Upper lobe of left lung (tissue), 6 donors: ENCODE results near the gene MARK4. TPM values are rescaled to one million over a fixed set of nuclear protein-coding genes. Genes with fewer than 3 reads are reported as not detected.

Experiments
- ATAC-seq, 2 donors: fragments of 200-7000 bp; cut with Tn5 transposase; one replicate each; pipeline ENCODE4 v1.9.1; 2022; ENCODE audit warnings: mild to moderate bottlenecking in 2 of 2, moderate library complexity in 2 of 2; ENCODE audit not compliant: low FRiP score in 2 of 2
- DNase-seq, 2 donors: peaks; one replicate each; pipeline ENCODE4 v3.0.0-alpha.2; 2019 to 2020
- H3K27ac ChIP-seq, 4 donors: fragments of 200-600 bp; sonication (generic); one replicate each; pipeline ENCODE4 v1.5.1; 2016 to 2019
- H3K27me3 ChIP-seq, 4 donors: fragments of 200-600 bp; sonication (generic); one replicate each; pipeline ENCODE4 v1.5.1; 2017 to 2019
- H3K36me3 ChIP-seq, 4 donors: fragments of 200-600 bp; sonication (generic); one replicate each; pipeline ENCODE4 v1.5.1; 2016 to 2019
- H3K4me1 ChIP-seq, 4 donors: fragments of 200-600 bp; sonication (generic); one replicate each; pipeline ENCODE4 v1.5.1; 2018 to 2019
- H3K4me3 ChIP-seq, 4 donors: fragments of 200-600 bp; sonication (generic); one replicate each; pipeline ENCODE4 v1.5.1; 2017 to 2019; ENCODE audit warnings: mild to moderate bottlenecking in 2 of 4, moderate library complexity in 1 of 4
- H3K9me3 ChIP-seq, 4 donors: fragments of 200-600 bp; sonication (generic); one replicate each; pipeline ENCODE4 v1.5.1; 2018 to 2019
- CTCF ChIP-seq, 6 experiments: fragments of 450-650 bp in 4 of 6; fragments of 200-600 bp in 2 of 6; sonication (generic) in 2 of 6; IDR thresholded peaks; one replicate each; pipeline ENCODE4 v1.5.1; 2016 to 2019; ENCODE audit warnings: antibody characterized with exemption in 6 of 6
- EP300 ChIP-seq, 4 donors: sonication (generic); formaldehyde crosslinking; IDR thresholded peaks; one replicate each; pipeline ENCODE4 v1.5.1; 2017; ENCODE audit warnings: antibody characterized with exemption in 4 of 4, control low read depth in 2 of 4
- POLR2A ChIP-seq, 4 donors: fragments of 450-650 bp; IDR thresholded peaks; one replicate each; pipeline ENCODE4 v1.5.1; 2016 to 2017; ENCODE audit warnings: antibody characterized with exemption in 4 of 4, mild to moderate bottlenecking in 2 of 4
- POLR2AphosphoS5 ChIP-seq, 2 donors: sonication (generic); formaldehyde crosslinking; IDR thresholded peaks; one replicate each; pipeline ENCODE4 v1.5.1; 2017; ENCODE audit warnings: antibody characterized with exemption in 2 of 2
- WGBS, 2 donors: methylation state at CpG; one replicate each; pipeline ENCODE4 v1.1.5; 2017 to 2018; 5-methylcytosine and 5-hydroxymethylcytosine counted together
- total RNA-seq, 6 donors: library from RNA; depleted of rRNA in 4 of 6; stranded (reverse); fragments of >200 nt in 4 of 6; gene quantifications; one replicate each; pipeline versions ENCODE4 v1.1.0 to v1.2.1, GENCODE V29; 2016 to 2021
- donor health status: DM: no; HTN: no; CAD: no; lungs with moderate emphysema.
- donor health status: DM: no; HTN: yes; CAD: no; lungs with severe emphysema.

The MARK4 gene
- total RNA-seq, 6 donors from 2014 or later: 14.6 to 59.3 (median 35.6) TPM

GRCh38 chr19:45234089-45234869 lies 16.8 kb upstream of the MARK4 start:
- Histone ChIP-seq H3K27ac (no peak overlapping the region), H3K9me3 (no peaks in the 10 kb centered on the region), H3K4me3 (no peak overlapping the region), H3K4me1 (peaks cover 9 to 12% (median 10%) of the 10 kb centered on the region in 4 donors), H3K27me3 (peaks cover 0 to 15% (median 0%) of the 10 kb centered on the region in 4 donors), H3K36me3 (no peaks in the 10 kb centered on the region)
- DNase-seq (peak in 1 of 2 donors; percentile 81), ATAC-seq (no peak)
- 32 to 73% methylated on average over 11 to 29 of the region's 93 CpGs for WGBS, 2 donors
- TF ChIP-seq POLR2AphosphoS5 (IDR thresholded peaks at IDR 0.05) (no peak), EP300 (IDR thresholded peaks at IDR 0.05) (no peak), CTCF (IDR thresholded peaks at IDR 0.05) (no peak), POLR2A (IDR thresholded peaks at IDR 0.05) (no peak)

- TF ChIP-seq CTCF (IDR thresholded peaks at IDR 0.05) (no peak), POLR2AphosphoS5 (IDR thresholded peaks at IDR 0.05) (no peak), POLR2A (IDR thresholded peaks at IDR 0.05) (no peak), EP300 (IDR thresholded peaks at IDR 0.05) (no peak)
- no peak for ATAC-seq
- Histone ChIP-seq H3K4me3 (no peak overlapping the region), H3K36me3 (no peaks in the 10 kb centered on the region), H3K4me1 (peaks cover 9 to 12% (median 10%) of the 10 kb centered on the region in 4 donors), H3K27me3 (peaks cover 0 to 15% (median 0%) of the 10 kb centered on the region in 4 donors), H3K9me3 (no peaks in the 10 kb centered on the region), H3K27ac (peak overlapping the region in 1 of 4 donors; percentile 35)
- no peak for DNase-seq
- WGBS, 2 donors: 11 to 23% methylated on average over 3 to 8 of the region's 8 CpGs
Observed at GRCh38 chr19:45235485-45235884, 15.6 kb upstream of the MARK4 start.

DNA sequence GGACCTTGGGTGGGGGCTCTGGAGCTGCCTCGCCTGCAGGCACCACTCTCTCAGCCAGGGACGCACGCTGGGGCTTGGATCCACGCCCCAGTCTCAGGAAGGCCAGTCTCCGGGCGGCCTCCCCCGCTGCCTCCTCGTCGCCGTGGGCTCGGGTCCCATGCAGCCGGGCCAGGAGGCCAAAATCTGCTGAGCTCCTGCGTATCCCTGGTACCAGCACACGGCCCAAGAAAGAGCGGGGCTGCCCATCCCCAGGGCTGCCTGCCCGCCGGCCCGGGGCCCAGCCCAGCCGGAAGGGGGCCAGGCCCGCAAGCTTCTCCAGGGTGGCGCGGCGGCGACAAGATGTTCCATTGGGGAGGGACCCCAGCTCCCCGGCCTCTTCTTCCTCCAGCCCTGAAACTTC lies 12.5 kb upstream of the MARK4 start:
- H3K9me3 ChIP-seq: no peaks in the 10 kb centered on the region

GRCh38 chr19:45243144-45243732 lies 7.8 kb upstream of the MARK4 start:
- TF ChIP-seq EP300 (IDR thresholded peaks at IDR 0.05): no peak
- TF ChIP-seq CTCF (IDR thresholded peaks at IDR 0.05): no peak
- TF ChIP-seq POLR2A (IDR thresholded peaks at IDR 0.05): no peak
- TF ChIP-seq POLR2AphosphoS5 (IDR thresholded peaks at IDR 0.05): no peak
- DNase-seq (no peak), ATAC-seq (no peak)
- no peak overlapping the region for H3K27ac ChIP-seq
- H3K36me3 ChIP-seq: no peaks in the 10 kb centered on the region
- H3K9me3 ChIP-seq: no peaks in the 10 kb centered on the region
- H3K4me1 ChIP-seq: peaks cover under 1 to 10% (median 7%) of the 10 kb centered on the region in 4 donors
- no peaks in the 10 kb centered on the region for H3K27me3 ChIP-seq
- 77 to 80% methylated on average over 13 of the region's 13 CpGs for WGBS, 2 donors
- no peak overlapping the region for H3K4me3 ChIP-seq

More for the DNA sequence above, 12.5 kb upstream of the MARK4 start:
- no peak for ATAC-seq
- H3K4me3 ChIP-seq: no peak overlapping the region
- peaks cover 0 to 15% (median 0%) of the 10 kb centered on the region in 4 donors for H3K27me3 ChIP-seq
- 90 to 100% methylated on average over 1 to 23 of the region's 25 CpGs for WGBS, 2 donors
- no peak overlapping the region for H3K27ac ChIP-seq
- TF ChIP-seq POLR2AphosphoS5 (IDR thresholded peaks at IDR 0.05) (no peak), CTCF (IDR thresholded peaks at IDR 0.05) (no peak), EP300 (IDR thresholded peaks at IDR 0.05) (no peak), POLR2A (IDR thresholded peaks at IDR 0.05) (no peak)
- peaks cover 9 to 12% (median 10%) of the 10 kb centered on the region in 4 donors for H3K4me1 ChIP-seq
- no peaks in the 10 kb centered on the region for H3K36me3 ChIP-seq
- peak in 1 of 2 donors; percentile 62 for DNase-seq
